ENCODE results near the gene KCNIP2.
A peak's percentile ranks its signal among the peaks of the same experiment; 100 is the strongest.

KCNIP2 gene

DNA sequence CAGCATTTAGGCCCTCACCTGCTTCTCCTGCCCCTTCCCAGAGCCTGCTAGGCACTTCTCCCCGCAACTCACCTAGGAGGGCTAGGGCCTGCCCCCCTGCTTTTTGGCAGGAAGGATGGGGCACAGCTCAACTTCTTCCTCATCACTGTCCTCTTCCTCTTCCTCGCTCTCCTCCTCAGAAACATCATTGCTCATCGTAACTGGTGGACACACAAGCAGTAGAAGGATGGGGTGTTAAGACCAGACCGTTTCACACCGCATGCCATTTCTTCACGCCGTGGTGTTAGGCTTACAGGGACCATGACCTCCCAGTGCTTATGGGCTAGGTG, 62.0 kb downstream of the KCNIP2 start:
- Mint-ChIP-seq H3K9me3 (no peaks in the 10 kb centered on the region), H3K36me3 (ENCODE audit: low read depth) (peaks cover 12% of the 10 kb centered on the region), H3K27me3 (ENCODE audit: low read depth, poor library complexity) (peaks cover 28% of the 10 kb centered on the region), H3K4me3 (peak overlapping the region; percentile 100), H3K4me1 (peaks cover 61% of the 10 kb centered on the region), H3K27ac (no peak overlapping the region)
- no peak for DNase-seq
- TF ChIP-seq, protein P1, sequence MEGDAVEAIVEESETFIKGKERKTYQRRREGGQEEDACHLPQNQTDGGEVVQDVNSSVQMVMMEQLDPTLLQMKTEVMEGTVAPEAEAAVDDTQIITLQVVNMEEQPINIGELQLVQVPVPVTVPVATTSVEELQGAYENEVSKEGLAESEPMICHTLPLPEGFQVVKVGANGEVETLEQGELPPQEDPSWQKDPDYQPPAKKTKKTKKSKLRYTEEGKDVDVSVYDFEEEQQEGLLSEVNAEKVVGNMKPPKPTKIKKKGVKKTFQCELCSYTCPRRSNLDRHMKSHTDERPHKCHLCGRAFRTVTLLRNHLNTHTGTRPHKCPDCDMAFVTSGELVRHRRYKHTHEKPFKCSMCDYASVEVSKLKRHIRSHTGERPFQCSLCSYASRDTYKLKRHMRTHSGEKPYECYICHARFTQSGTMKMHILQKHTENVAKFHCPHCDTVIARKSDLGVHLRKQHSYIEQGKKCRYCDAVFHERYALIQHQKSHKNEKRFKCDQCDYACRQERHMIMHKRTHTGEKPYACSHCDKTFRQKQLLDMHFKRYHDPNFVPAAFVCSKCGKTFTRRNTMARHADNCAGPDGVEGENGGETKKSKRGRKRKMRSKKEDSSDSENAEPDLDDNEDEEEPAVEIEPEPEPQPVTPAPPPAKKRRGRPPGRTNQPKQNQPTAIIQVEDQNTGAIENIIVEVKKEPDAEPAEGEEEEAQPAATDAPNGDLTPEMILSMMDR (IDR thresholded peaks at IDR 0.05) = no peak

DNA sequence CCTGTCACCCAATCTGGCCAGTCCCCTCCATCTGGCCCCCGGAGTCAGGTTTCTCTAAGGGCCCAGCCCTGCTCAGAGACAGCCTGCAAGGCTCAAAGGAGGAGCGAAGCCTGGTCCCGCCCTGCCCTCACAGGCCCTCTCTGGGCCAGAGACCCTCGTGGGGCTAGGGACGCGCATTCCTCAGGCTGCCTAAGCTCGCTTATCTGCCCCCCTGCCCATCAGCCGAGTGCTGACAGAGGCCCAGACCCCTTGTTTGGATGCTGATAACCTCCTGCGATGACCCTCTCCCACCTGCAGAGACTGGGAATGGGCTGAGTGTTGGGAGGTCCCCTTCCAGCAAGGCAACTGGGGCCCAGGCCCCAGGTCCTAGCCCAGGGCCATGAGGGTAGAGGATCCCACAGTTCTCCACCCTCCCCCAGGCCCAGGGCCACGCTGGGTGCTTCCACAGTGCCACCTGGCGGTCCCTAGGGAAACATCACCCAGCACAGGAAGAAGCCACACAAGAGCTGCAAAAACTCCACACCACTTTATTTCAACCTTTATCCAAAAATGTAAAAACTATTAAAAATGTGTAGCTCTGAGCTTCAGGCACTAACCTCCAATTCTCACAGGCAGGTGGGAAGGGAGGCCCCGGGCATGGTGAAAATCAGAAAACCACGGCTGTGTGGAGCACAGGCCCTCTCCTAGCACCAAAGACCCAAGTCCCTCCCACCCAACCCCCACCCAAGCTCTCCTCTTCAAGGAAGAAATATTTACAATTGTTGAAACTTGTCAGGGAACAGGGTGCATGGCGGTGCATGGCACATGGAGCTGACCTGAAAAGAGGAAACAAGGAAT, 62.6 kb downstream of the KCNIP2 start:
- H3K4me3 Mint-ChIP-seq = peak overlapping the region; percentile 63
- peak overlapping the region; percentile 89 for H3K27ac Mint-ChIP-seq
- no peaks in the 10 kb centered on the region for H3K9me3 Mint-ChIP-seq
- H3K27me3 Mint-ChIP-seq (ENCODE audit: low read depth, poor library complexity) = peaks cover 31% of the 10 kb centered on the region
- peaks cover 61% of the 10 kb centered on the region for H3K4me1 Mint-ChIP-seq
- DNase-seq = peak; percentile 80
- peaks cover 9% of the 10 kb centered on the region for H3K36me3 Mint-ChIP-seq (ENCODE audit: low read depth)
- TF ChIP-seq, protein P1 (IDR thresholded peaks at IDR 0.05) = peak; percentile 97

DNA sequence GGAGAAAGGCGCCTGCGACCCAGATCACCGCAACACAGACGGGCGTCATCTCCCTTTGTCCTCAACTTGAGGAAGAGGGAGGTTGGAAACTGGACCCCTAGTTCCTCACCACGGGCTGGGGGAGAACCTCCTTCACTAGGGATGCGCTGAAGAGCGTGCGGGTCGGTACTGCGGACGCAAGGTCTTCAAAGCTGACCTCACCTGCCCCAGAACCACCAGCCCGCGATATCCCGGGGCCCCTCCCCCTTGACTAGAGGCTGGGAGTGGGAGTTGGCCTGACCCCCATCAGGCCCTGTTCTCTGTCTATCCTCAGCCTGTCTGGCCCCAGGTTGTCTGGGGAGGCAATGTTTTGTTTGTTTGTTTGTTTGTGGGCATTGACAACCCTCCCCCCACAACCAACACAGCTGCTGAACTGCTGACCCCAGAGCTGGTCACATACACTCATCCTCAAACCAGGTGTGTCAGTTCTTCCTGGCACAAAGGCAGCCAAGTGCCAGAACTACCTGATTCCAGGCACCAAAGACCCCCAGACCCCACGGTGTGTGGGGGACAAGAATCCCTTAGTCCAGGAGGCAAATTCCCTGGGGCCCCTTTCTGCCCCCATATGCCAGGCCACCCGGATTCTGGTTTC, 63.3 kb downstream of the KCNIP2 start:
- no peak for DNase-seq
- H3K36me3 Mint-ChIP-seq (ENCODE audit: low read depth) = peaks cover 2% of the 10 kb centered on the region
- H3K27me3 Mint-ChIP-seq (ENCODE audit: low read depth, poor library complexity) = peaks cover 31% of the 10 kb centered on the region
- peak overlapping the region; percentile 44 for H3K4me3 Mint-ChIP-seq
- peaks cover 61% of the 10 kb centered on the region for H3K4me1 Mint-ChIP-seq
- no peaks in the 10 kb centered on the region for H3K9me3 Mint-ChIP-seq
- peak overlapping the region; percentile 75 for H3K27ac Mint-ChIP-seq
- TF ChIP-seq, protein P1 (IDR thresholded peaks at IDR 0.05) = no peak

DNA sequence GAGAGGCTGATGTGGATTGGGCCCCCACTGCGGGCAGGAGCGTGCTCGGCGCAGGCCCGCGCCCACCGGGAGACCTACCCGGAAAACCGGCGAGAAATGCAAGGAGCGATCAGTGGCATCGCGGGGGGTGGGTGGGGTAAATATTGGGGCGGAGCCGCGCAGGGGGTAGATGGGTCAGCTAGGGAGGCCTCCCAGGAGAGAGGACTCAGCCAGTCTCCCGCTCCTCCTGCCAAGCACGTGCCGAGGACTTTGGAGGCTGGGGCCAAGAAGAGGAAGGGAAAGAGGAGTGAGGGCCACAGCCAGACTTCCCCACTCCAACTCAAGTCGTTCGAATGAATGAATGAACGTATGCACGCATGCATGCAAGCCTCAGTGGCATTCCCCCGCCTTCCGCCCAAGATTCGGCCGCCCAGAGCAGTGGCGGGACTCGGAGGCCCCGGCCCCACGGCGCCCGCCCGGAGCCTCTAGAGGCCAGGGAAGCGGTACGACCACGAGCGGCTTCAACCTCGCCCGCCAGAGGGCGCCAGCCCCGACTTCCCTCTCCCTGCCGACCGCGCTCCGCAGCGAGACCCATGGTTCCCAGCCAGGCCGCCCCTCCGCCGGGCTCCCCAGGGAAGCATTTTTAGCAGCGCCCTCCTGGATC, 63.9 kb downstream of the KCNIP2 start:
- Mint-ChIP-seq H3K36me3 (ENCODE audit: low read depth) (no peaks in the 10 kb centered on the region), H3K27ac (peak overlapping the region; percentile 75), H3K9me3 (no peaks in the 10 kb centered on the region), H3K27me3 (ENCODE audit: low read depth, poor library complexity) (peaks cover 33% of the 10 kb centered on the region), H3K4me1 (peaks cover 63% of the 10 kb centered on the region), H3K4me3 (peak overlapping the region; percentile 83)
- DNase-seq = peak; percentile 95
- TF ChIP-seq, protein P1 (IDR thresholded peaks at IDR 0.05) = peak; percentile 87

DNA sequence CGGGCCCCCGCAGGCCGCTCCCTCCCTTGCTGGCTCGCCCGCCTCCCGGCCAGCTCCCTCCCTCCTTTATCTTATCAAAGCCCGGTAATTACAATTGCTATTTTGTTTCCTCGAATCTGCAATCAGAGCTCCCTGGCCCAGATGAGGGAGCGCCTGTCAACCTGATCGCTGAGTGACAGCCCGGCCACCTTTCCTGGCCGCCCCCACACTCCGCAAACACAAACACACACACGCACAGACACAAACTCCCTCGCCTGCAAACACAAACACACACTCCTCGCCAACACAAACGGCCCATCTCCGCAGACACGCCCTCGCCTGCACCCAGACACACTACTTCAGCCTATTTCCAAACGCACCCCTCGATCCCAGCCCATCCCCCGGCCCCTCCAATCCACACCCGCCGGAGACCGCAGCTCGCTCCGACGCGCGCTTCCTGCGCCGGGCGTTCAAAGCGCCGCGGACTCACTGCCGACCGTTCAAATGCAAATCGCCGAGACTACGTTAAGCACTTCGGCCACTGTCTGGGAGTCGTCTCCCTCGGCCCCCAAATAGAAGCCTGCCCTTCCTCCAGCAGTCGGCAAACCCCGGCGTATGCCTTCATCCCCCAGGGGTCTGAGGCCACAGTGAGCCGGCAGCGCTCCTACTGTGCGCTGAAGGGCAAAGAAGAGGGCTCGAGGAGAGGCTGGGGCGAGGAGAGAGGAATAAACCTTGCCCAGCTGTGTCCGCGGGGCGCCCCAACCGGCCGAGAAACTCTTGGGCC, 64.6 kb downstream of the KCNIP2 start:
- Mint-ChIP-seq H3K4me3 (peak overlapping the region; percentile 83), H3K36me3 (ENCODE audit: low read depth) (no peaks in the 10 kb centered on the region), H3K4me1 (peaks cover 64% of the 10 kb centered on the region), H3K27ac (no peak overlapping the region), H3K9me3 (no peaks in the 10 kb centered on the region), H3K27me3 (ENCODE audit: low read depth, poor library complexity) (peaks cover 34% of the 10 kb centered on the region)
- peak; percentile 61 for DNase-seq
- TF ChIP-seq, protein P1 (IDR thresholded peaks at IDR 0.05) = no peak
